Measurements from ENCODE around the gene SEPTIN5. TPM values are rescaled to one million over a fixed set of nuclear protein-coding genes. Genes with fewer than 3 reads are reported as not detected.

SEPTIN5 gene
- total RNA-seq, 4 donors from 2014 or later: 21.9 to 51.1 (median 26.4) TPM

DNA sequence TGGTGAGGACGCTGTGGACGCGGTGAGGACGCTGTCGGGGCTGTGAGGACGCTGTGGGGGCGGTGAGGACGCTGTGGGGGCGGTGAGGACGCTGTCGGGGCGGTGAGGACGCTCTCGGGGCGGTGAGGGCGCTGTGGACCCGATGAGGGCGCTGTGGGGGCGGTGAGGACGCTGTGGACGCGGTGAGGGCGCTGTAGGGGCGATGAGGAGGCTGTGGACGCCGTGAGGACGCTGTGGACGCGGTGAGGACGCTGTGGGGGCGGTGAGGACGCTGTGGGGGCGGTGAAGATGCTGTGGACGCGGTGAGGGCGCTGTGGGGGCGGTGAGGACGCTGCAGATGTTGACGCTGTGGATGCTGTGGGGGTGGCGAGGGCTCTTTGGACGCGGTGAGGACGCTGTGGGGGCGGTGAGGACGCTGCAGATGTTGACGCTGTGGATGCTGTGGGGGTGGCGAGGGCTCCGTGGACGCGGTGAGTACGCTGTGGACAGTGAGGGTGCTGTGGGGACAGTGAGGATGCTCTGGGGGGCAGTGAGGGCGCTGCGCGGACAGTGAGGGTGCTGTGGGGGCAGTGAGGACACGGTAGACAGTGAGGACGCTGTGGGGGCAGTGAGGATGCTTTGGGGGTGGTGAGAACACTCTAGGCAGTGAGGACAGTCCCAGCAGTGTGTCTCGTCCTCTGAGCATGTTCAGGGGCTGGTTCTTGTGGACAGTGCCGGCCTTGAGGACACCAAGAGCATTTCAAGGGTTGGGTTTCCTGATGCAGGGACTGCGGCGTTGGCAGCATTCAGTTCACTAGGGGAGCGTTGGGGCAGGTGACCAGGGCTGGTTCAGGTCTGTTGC, 13.2 kb downstream of the SEPTIN5 start:
- ATAC-seq: no peak
- TF ChIP-seq, protein P1, sequence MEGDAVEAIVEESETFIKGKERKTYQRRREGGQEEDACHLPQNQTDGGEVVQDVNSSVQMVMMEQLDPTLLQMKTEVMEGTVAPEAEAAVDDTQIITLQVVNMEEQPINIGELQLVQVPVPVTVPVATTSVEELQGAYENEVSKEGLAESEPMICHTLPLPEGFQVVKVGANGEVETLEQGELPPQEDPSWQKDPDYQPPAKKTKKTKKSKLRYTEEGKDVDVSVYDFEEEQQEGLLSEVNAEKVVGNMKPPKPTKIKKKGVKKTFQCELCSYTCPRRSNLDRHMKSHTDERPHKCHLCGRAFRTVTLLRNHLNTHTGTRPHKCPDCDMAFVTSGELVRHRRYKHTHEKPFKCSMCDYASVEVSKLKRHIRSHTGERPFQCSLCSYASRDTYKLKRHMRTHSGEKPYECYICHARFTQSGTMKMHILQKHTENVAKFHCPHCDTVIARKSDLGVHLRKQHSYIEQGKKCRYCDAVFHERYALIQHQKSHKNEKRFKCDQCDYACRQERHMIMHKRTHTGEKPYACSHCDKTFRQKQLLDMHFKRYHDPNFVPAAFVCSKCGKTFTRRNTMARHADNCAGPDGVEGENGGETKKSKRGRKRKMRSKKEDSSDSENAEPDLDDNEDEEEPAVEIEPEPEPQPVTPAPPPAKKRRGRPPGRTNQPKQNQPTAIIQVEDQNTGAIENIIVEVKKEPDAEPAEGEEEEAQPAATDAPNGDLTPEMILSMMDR (IDR thresholded peaks at IDR 0.05): no peak
- no peak for TF ChIP-seq EP300 (IDR thresholded peaks at IDR 0.05)
- TF ChIP-seq POLR2A (IDR thresholded peaks at IDR 0.05): no peak
- TF ChIP-seq POLR2AphosphoS5 (IDR thresholded peaks at IDR 0.05): no peak
- H3K9me3 ChIP-seq: no peaks in the 10 kb centered on the region
- no peak overlapping the region for H3K4me3 ChIP-seq
- WGBS, 2 donors (ENCODE audit: low coverage in 1 of 2): 72 to 80% methylated on average over 9 to 26 of the region's 61 CpGs
- H3K4me1 ChIP-seq: peaks cover 0 to 31% (median 9%) of the 10 kb centered on the region in 3 donors
- no peak overlapping the region for H3K27ac ChIP-seq
- peaks cover 0 to 7% of the 10 kb centered on the region in 2 donors for H3K36me3 ChIP-seq
- H3K27me3 ChIP-seq: peaks cover 40% of the 10 kb centered on the region

- H3K4me3 ChIP-seq: no peak overlapping the region
- peaks cover 0 to 23% (median 6%) of the 10 kb centered on the region in 3 donors for H3K4me1 ChIP-seq
- H3K9me3 ChIP-seq: no peaks in the 10 kb centered on the region
- TF ChIP-seq, protein P1 (IDR thresholded peaks at IDR 0.05): no peak
- TF ChIP-seq POLR2A (IDR thresholded peaks at IDR 0.05): no peak
- TF ChIP-seq POLR2AphosphoS5 (IDR thresholded peaks at IDR 0.05): no peak
- no peak for TF ChIP-seq EP300 (IDR thresholded peaks at IDR 0.05)
- H3K27ac ChIP-seq: no peak overlapping the region
- H3K36me3 ChIP-seq: no peaks in the 10 kb centered on the region
- no peak for ATAC-seq
- H3K27me3 ChIP-seq: peaks cover 33% of the 10 kb centered on the region
- WGBS, 2 donors (ENCODE audit: low coverage in 1 of 2): 65 to 90% methylated on average over 2 to 5 of the region's 6 CpGs
Observed at GRCh38 chr22:19728271-19728670, 14.0 kb downstream of the SEPTIN5 start.

DNA sequence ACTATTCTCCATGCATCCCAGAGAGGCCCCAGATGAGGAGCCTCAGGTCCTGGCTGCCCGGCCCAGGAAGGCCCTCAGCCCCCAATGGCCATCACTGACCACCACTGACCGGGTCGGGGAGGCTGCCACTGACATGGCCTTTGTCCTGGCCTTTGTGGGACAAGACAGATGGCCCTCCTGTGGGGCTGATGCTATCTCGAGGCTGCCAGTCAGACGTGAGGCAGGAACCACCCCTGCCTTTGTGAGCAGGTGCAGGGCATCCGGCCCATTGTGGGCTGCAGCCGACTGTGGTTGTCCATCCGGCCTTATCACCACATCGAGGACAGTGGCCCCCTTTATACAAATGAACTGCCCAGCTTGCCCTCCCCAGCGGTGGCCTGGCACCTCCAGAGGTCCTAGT, 14.5 kb downstream of the SEPTIN5 start:
- TF ChIP-seq POLR2A (IDR thresholded peaks at IDR 0.05): no peak
- TF ChIP-seq EP300 (IDR thresholded peaks at IDR 0.05): no peak
- TF ChIP-seq, protein P1 (IDR thresholded peaks at IDR 0.05): no peak
- no peak for TF ChIP-seq POLR2AphosphoS5 (IDR thresholded peaks at IDR 0.05)
- no peak for ATAC-seq
- Histone ChIP-seq H3K4me3 (no peak overlapping the region), H3K27me3 (peaks cover 27% of the 10 kb centered on the region), H3K9me3 (no peaks in the 10 kb centered on the region), H3K36me3 (no peaks in the 10 kb centered on the region), H3K27ac (no peak overlapping the region), H3K4me1 (peaks cover 0 to 18% (median under 1%) of the 10 kb centered on the region in 3 donors)
- WGBS, 2 donors (ENCODE audit: low coverage in 1 of 2): 81 to 100% methylated on average over 1 to 5 of the region's 10 CpGs

DNA sequence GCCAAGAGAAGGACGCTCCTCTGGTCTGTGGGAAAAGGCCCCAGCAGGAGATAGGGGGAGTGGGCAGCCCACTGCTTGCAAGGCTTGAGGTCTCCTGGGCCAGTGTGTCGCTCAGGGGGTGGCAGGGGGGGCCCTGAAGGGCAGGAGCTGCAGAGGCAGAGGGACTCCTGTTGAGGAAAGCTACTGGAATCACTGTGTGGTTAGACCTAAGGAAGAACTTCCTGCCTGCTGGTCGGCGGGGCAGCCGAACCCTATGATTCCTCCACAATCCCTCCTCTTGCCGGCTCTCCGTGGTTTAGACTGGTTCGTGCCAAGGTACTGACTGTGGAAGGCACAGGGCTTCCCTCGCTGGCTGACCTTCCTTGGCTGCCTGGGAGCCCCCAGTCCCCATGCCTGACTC, 15.2 kb downstream of the SEPTIN5 start:
- Histone ChIP-seq H3K4me3 (no peak overlapping the region), H3K27ac (no peak overlapping the region), H3K36me3 (no peaks in the 10 kb centered on the region), H3K27me3 (peaks cover 20% of the 10 kb centered on the region), H3K4me1 (peaks cover 0 to 11% (median 0%) of the 10 kb centered on the region in 3 donors), H3K9me3 (no peaks in the 10 kb centered on the region)
- no peak for ATAC-seq
- TF ChIP-seq EP300 (IDR thresholded peaks at IDR 0.05) (no peak), POLR2A (IDR thresholded peaks at IDR 0.05) (no peak), POLR2AphosphoS5 (IDR thresholded peaks at IDR 0.05) (no peak)
- TF ChIP-seq, protein P1 (IDR thresholded peaks at IDR 0.05): no peak
- 70 to 100% methylated on average over 2 of the region's 9 CpGs for WGBS, 2 donors (ENCODE audit: low coverage in 1 of 2)

GRCh38 chr22:19730198-19730597, 15.9 kb downstream of the SEPTIN5 start:
- H3K27ac ChIP-seq: no peak overlapping the region
- TF ChIP-seq EP300 (IDR thresholded peaks at IDR 0.05) (no peak), POLR2AphosphoS5 (IDR thresholded peaks at IDR 0.05) (no peak), POLR2A (IDR thresholded peaks at IDR 0.05) (no peak)
- TF ChIP-seq, protein P1 (IDR thresholded peaks at IDR 0.05): no peak
- no peak overlapping the region for H3K4me3 ChIP-seq
- H3K9me3 ChIP-seq: no peaks in the 10 kb centered on the region
- no peak for ATAC-seq
- WGBS, 2 donors (ENCODE audit: low coverage in 1 of 2): no CpG with 5 or more reads among the region's 8 CpGs
- peaks cover 14% of the 10 kb centered on the region for H3K27me3 ChIP-seq
- H3K36me3 ChIP-seq: no peaks in the 10 kb centered on the region
- H3K4me1 ChIP-seq: peaks cover 0 to 11% (median 0%) of the 10 kb centered on the region in 3 donors

Measured in gastroesophageal sphincter (tissue), 4 donors.